GM12878 (cell line): ENCODE data around the gene LRCH4.

Experiments used
- CTCF ChIP-seq, 3 experiments: IDR thresholded peaks in 2 of 3; conservative IDR thresholded peaks in 1 of 3; 2 replicates each; pipeline ENCODE4 v1.5.1; 2011; ENCODE audit warnings: low read depth in 3 of 3, low read length in 3 of 3, mild to moderate bottlenecking in 3 of 3, control low read depth in 2 of 3, moderate library complexity in 2 of 3, inconsistent platforms in 1 of 3, mixed read lengths in 1 of 3; ENCODE audit not compliant: control insufficient read depth in 2 of 3, insufficient read depth in 1 of 3; ENCODE audit errors: extremely low read depth in 1 of 3
- E4F1 ChIP-seq: fragments of 450-650 bp; IDR thresholded peaks from 2 replicates; pipeline ENCODE4 v1.6.1; 2018; ENCODE audit warnings: borderline replicate concordance, mild to moderate bottlenecking; ENCODE audit not compliant: partially characterized antibody
- HCFC1 ChIP-seq: fragments of 150-350 bp; IDR thresholded peaks from 2 replicates; pipeline ENCODE4 v1.6.1; 2014; ENCODE audit warnings: low read length
- KLF5 ChIP-seq: fragments of 450-650 bp; IDR thresholded peaks from 2 replicates; pipeline ENCODE4 v1.6.1; 2014; ENCODE audit warnings: mild to moderate bottlenecking; ENCODE audit not compliant: partially characterized antibody
- NFIC ChIP-seq: IDR thresholded peaks from 2 replicates; pipeline ENCODE4 v1.6.1; 2012; ENCODE audit warnings: low read depth, mild to moderate bottlenecking, inconsistent platforms, low read length, moderate library complexity
- NKRF ChIP-seq: fragments of 450-650 bp; conservative IDR thresholded peaks from 2 replicates; pipeline ENCODE4 v1.6.1; 2017; ENCODE audit warnings: mild to moderate bottlenecking, moderate library complexity
- NR2C2 ChIP-seq: IDR thresholded peaks from 2 replicates; pipeline ENCODE4 v1.6.1; 2011; ENCODE audit warnings: borderline replicate concordance, low read depth; ENCODE audit not compliant: control insufficient read depth, insufficient read length
- POLR2AphosphoS5 ChIP-seq: IDR thresholded peaks from 2 replicates; pipeline ENCODE4 v1.6.1; 2011; ENCODE audit warnings: mild to moderate bottlenecking, low read length, inconsistent platforms
- TARDBP ChIP-seq: IDR thresholded peaks from 2 replicates; pipeline ENCODE4 v1.6.1; 2016; ENCODE audit warnings: borderline replicate concordance
- YBX1 ChIP-seq: fragments of 450-650 bp; IDR thresholded peaks from 2 replicates; pipeline ENCODE4 v1.6.1; 2016; ENCODE audit warnings: antibody characterized with exemption
- ZNF24 ChIP-seq: fragments of 450-650 bp; IDR thresholded peaks from 2 replicates; pipeline ENCODE4 v1.6.1; 2017; ENCODE audit warnings: antibody characterized with exemption, mild to moderate bottlenecking
- ZNF274 ChIP-seq: IDR thresholded peaks from one replicate; pipeline ENCODE4 v1.8.0; 2011; ENCODE audit not compliant: insufficient read length, insufficient read depth

- no peak for TF ChIP-seq KLF5
- no peak for TF ChIP-seq CTCF (IDR thresholded peaks at IDR 0.05 in 2 of 3, conservative IDR thresholded peaks at IDR 0.05 in 1 of 3; ENCODE audit: control insufficient read depth in 2 of 3, extremely low read depth in 1 of 3, insufficient read depth in 1 of 3, low read depth in 3 of 3, low read length in 3 of 3)
- TF ChIP-seq ZNF24 = no peak
- no peak for TF ChIP-seq YBX1
- TF ChIP-seq E4F1 = no peak
- no peak for TF ChIP-seq ZNF274
- TF ChIP-seq NFIC = no peak
- TF ChIP-seq NKRF = no peak
- TF ChIP-seq TARDBP = no peak
- TF ChIP-seq HCFC1 = no peak
- no peak for TF ChIP-seq NR2C2
- TF ChIP-seq POLR2AphosphoS5 = no peak
These were observed 20.8 kb downstream of the LRCH4 start for GRCh38 chr7:100565133-100565571.
